ENCODE results near the gene DCAF8L2. TPM values are rescaled to one million over a fixed set of nuclear protein-coding genes. Genes with fewer than 3 reads are reported as not detected.
"Not testable (repeated sequence)": the region's sequence is repeated elsewhere in the genome, so short reads cannot be mapped to it uniquely, and the experiment has no call there.

DCAF8L2 gene
- total and polyA plus RNA-seq, 2 donors from 2014 or later = not detected

DNA sequence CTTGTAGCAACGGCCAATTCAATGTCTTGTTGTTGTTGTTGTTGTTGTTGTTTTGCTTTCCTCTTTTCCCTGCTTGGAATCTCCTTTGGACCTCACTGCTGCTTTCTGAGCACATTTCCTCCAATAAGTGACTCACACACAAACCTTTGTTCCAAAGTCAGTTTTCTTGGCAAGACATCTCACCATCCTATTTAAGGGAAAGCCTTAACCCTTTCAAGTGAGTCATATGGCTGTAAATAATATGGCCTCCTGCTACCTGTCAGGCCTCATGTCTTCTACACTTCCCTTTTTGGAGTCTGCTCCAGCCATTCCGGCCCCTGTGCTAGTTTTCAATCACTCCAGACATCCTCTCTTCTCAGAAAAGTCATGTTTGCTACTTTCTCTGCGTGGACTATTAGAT is 138.1 kb downstream of the DCAF8L2 start:
- H3K4me3 ChIP-seq (ENCODE audit: low read length in 3 of 3) = no peak overlapping the region
- H3K27ac ChIP-seq (ENCODE audit: low read depth in 2 of 2, low read length in 2 of 2) = no peak overlapping the region
- intact Hi-C loops (cut with DNase I) = no loop called here
- no peak overlapping the region for H3K9ac ChIP-seq (ENCODE audit: low read length in 3 of 3)
- DNase-seq (no peak), FAIRE-seq (no peak)
- no peaks in the 10 kb centered on the region for H3K27me3 ChIP-seq (ENCODE audit: control insufficient read depth, insufficient read depth, low read length)
- no peaks in the 10 kb centered on the region for H3K9me3 ChIP-seq (ENCODE audit: control insufficient read depth in 2 of 3, insufficient read depth in 1 of 3, low read length in 3 of 3)
- no peak for TF ChIP-seq CTCF (IDR thresholded peaks at IDR 0.05; ENCODE audit: borderline replicate concordance, extremely low read depth, insufficient read depth)
- H3K4me1 ChIP-seq (ENCODE audit: control insufficient read depth in 2 of 3, insufficient read depth in 2 of 3, low read depth in 1 of 3, low read length in 3 of 3) = no peaks in the 10 kb centered on the region
- H3K36me3 ChIP-seq (ENCODE audit: control insufficient read depth in 2 of 3, insufficient read depth in 3 of 3, low read length in 3 of 3) = no peaks in the 10 kb centered on the region

DNA sequence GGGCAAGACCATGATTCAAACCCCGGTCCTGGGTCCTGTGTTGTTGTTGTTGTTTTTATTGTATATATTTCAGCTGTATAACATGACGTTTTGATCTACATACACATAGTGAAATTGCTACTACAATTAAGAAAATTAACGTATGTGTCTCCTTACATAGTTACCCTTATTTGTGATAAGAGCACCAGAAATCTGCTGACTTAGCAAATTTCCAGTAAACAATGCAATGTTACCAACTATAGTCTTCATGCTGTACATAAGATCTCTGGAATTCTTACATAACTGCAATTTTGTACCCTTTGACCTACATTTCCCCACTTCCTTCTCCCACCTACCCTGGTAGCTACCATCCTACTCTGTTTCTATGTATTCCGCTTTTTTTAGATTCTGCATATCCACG is 141.8 kb downstream of the DCAF8L2 start:
- no peaks in the 10 kb centered on the region for H3K27me3 ChIP-seq (ENCODE audit: control insufficient read depth, insufficient read depth, low read length)
- H3K27ac ChIP-seq (ENCODE audit: low read depth in 2 of 2, low read length in 2 of 2) = no peak overlapping the region
- H3K36me3 ChIP-seq (ENCODE audit: control insufficient read depth in 2 of 3, insufficient read depth in 3 of 3, low read length in 3 of 3) = no peaks in the 10 kb centered on the region
- no peak overlapping the region for H3K4me3 ChIP-seq (ENCODE audit: low read length in 3 of 3)
- DNase-seq (no peak), FAIRE-seq (no peak)
- no peaks in the 10 kb centered on the region for H3K4me1 ChIP-seq (ENCODE audit: control insufficient read depth in 2 of 3, insufficient read depth in 2 of 3, low read depth in 1 of 3, low read length in 3 of 3)
- H3K9ac ChIP-seq (ENCODE audit: low read length in 3 of 3) = no peak overlapping the region
- intact Hi-C loops (cut with DNase I) = no loop called here
- no peak for TF ChIP-seq CTCF (IDR thresholded peaks at IDR 0.05; ENCODE audit: borderline replicate concordance, extremely low read depth, insufficient read depth)
- no peaks in the 10 kb centered on the region for H3K9me3 ChIP-seq (ENCODE audit: control insufficient read depth in 2 of 3, insufficient read depth in 1 of 3, low read length in 3 of 3)

GRCh38 chrX:27735914-27736313 is 145.8 kb downstream of the DCAF8L2 start:
- no peaks in the 10 kb centered on the region for H3K27me3 ChIP-seq (ENCODE audit: control insufficient read depth, insufficient read depth, low read length)
- DNase-seq = no peak
- intact Hi-C loops (cut with DNase I) = no loop called here
- H3K36me3 ChIP-seq (ENCODE audit: control insufficient read depth in 2 of 3, insufficient read depth in 3 of 3, low read length in 3 of 3) = no peaks in the 10 kb centered on the region
- no peak for TF ChIP-seq CTCF (IDR thresholded peaks at IDR 0.05; ENCODE audit: borderline replicate concordance, extremely low read depth, insufficient read depth)
- FAIRE-seq = no peak
- no peak overlapping the region for H3K27ac ChIP-seq (ENCODE audit: low read depth in 2 of 2, low read length in 2 of 2)
- no peak overlapping the region for H3K9ac ChIP-seq (ENCODE audit: low read length in 3 of 3)
- H3K9me3 ChIP-seq (ENCODE audit: control insufficient read depth in 2 of 3, insufficient read depth in 1 of 3, low read length in 3 of 3) = no peaks in the 10 kb centered on the region
- no peaks in the 10 kb centered on the region for H3K4me1 ChIP-seq (ENCODE audit: control insufficient read depth in 2 of 3, insufficient read depth in 2 of 3, low read depth in 1 of 3, low read length in 3 of 3)
- H3K4me3 ChIP-seq (ENCODE audit: low read length in 3 of 3) = no peak overlapping the region

DNA sequence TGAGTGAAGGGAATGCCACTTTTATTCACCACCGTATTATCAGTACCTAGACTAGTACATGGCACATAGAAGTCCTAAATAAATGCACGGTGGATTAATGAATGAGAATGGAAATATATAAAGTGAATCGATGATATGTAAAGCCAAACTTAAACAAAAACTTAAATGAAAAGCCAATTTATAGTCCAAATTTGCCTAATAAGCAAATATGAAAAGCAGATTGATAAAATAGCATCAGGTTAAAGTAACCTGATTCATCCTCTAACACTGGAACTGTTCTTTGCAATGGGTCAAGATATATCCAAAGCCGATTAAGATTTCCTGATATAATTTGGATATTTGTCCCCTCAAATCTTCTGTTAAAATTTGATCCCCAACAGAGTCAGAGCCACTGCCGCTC is 150.8 kb downstream of the DCAF8L2 start:
- DNase-seq = no peak
- FAIRE-seq = no peak
- Histone ChIP-seq H3K36me3 (ENCODE audit: control insufficient read depth in 2 of 3, insufficient read depth in 3 of 3, low read length in 3 of 3) (no peaks in the 10 kb centered on the region), H3K4me3 (ENCODE audit: low read length in 3 of 3) (no peak overlapping the region), H3K27me3 (ENCODE audit: control insufficient read depth, insufficient read depth, low read length) (no peaks in the 10 kb centered on the region), H3K9me3 (ENCODE audit: control insufficient read depth in 2 of 3, insufficient read depth in 1 of 3, low read length in 3 of 3) (no peaks in the 10 kb centered on the region), H3K4me1 (ENCODE audit: control insufficient read depth in 2 of 3, insufficient read depth in 2 of 3, low read depth in 1 of 3, low read length in 3 of 3) (no peaks in the 10 kb centered on the region), H3K9ac (ENCODE audit: low read length in 3 of 3) (no peak overlapping the region), H3K27ac (ENCODE audit: low read depth in 2 of 2, low read length in 2 of 2) (no peak overlapping the region)
- no peak for TF ChIP-seq CTCF (IDR thresholded peaks at IDR 0.05; ENCODE audit: borderline replicate concordance, extremely low read depth, insufficient read depth)
- intact Hi-C loops (cut with DNase I) = no loop called here

- H3K27me3 ChIP-seq (ENCODE audit: control insufficient read depth, insufficient read depth, low read length); FAIRE-seq; DNase-seq; H3K9ac ChIP-seq (ENCODE audit: low read length in 3 of 3); H3K4me1 ChIP-seq (ENCODE audit: control insufficient read depth in 2 of 3, insufficient read depth in 2 of 3, low read depth in 1 of 3, low read length in 3 of 3); H3K36me3 ChIP-seq (ENCODE audit: control insufficient read depth in 2 of 3, insufficient read depth in 3 of 3, low read length in 3 of 3); H3K9me3 ChIP-seq (ENCODE audit: control insufficient read depth in 2 of 3, insufficient read depth in 1 of 3, low read length in 3 of 3); H3K4me3 ChIP-seq (ENCODE audit: low read length in 3 of 3); intact Hi-C loops (cut with DNase I); H3K27ac ChIP-seq (ENCODE audit: low read depth in 2 of 2, low read length in 2 of 2): not testable (repeated sequence)
Measured at GRCh38 chrX:27743521-27743920, 153.4 kb downstream of the DCAF8L2 start.
